Esophagus (tissue), 2 donors: ENCODE measurements around the gene KPNA6. TPM values are rescaled to one million over a fixed set of nuclear protein-coding genes. Genes with fewer than 3 reads are reported as not detected.
"Not testable (repeated sequence)": the region's sequence is repeated elsewhere in the genome, so short reads cannot be mapped to it uniquely, and the experiment has no call there.

Experiments used
- H3K27ac ChIP-seq, 2 donors: one replicate each; pipeline ENCODE4 v1.5.1; 2013; ENCODE audit warnings: low read depth in 2 of 2, mild to moderate bottlenecking in 2 of 2, inconsistent platforms in 1 of 2, low read length in 1 of 2, moderate library complexity in 1 of 2
- H3K27me3 ChIP-seq, 2 donors: one replicate each; pipeline ENCODE4 v1.6.1; 2013; ENCODE audit warnings: low read length in 2 of 2, control low read depth in 1 of 2, mild to moderate bottlenecking in 1 of 2; ENCODE audit not compliant: insufficient read depth in 2 of 2, control insufficient read depth in 1 of 2
- H3K36me3 ChIP-seq, 2 donors: one replicate each; pipeline ENCODE4 v1.6.1; 2013; ENCODE audit warnings: low read length in 1 of 2; ENCODE audit not compliant: control insufficient read depth in 2 of 2, insufficient read depth in 2 of 2
- H3K4me1 ChIP-seq, 2 donors: one replicate each; pipeline ENCODE4 v1.6.1; 2013; ENCODE audit warnings: low read length in 1 of 2; ENCODE audit not compliant: control insufficient read depth in 2 of 2, insufficient read depth in 2 of 2
- H3K4me3 ChIP-seq, 2 donors: one replicate each; pipeline ENCODE4 v1.5.1; 2013; ENCODE audit warnings: low read length in 2 of 2, mild to moderate bottlenecking in 2 of 2, low read depth in 1 of 2, moderate library complexity in 1 of 2
- H3K9me3 ChIP-seq, 2 donors: one replicate each; pipeline ENCODE4 v1.6.1; 2013; ENCODE audit warnings: mild to moderate bottlenecking in 2 of 2, low read depth in 1 of 2, low read length in 1 of 2, moderate library complexity in 1 of 2; ENCODE audit not compliant: control insufficient read depth in 2 of 2, insufficient read depth in 1 of 2
- WGBS, 2 donors: extraction: QIAGEN DNeasy Blood & Tissue Kit; methylation state at CpG; one replicate each; pipeline ENCODE4 v1.1.7; 2013; 5-methylcytosine and 5-hydroxymethylcytosine counted together
- polyA plus RNA-seq, 2 donors: library from polyadenylated mRNA; stranded (reverse); fragments of 200-250 nt; gene quantifications; one replicate each; pipeline ENCODE4 v1.2.3, GENCODE V29; 2013
- donor health status: healthy with polysubstance abuse.
- donor health status: Bipolar disorder and iron deficiency.

KPNA6 gene
- polyA plus RNA-seq, 2 donors = 6.9 to 9.9 TPM

- Histone ChIP-seq H3K4me3 (no peak overlapping the region), H3K4me1 (no peaks in the 10 kb centered on the region), H3K27ac (no peak overlapping the region), H3K36me3 (peaks cover 22 to 27% of the 10 kb centered on the region in 2 donors), H3K9me3 (no peaks in the 10 kb centered on the region), H3K27me3 (no peaks in the 10 kb centered on the region)
- 74 to 80% methylated on average over 3 of the region's 3 CpGs for WGBS, 2 donors
These were observed 51.3 kb downstream of the KPNA6 start for GRCh38 chr1:32159189-32159588.

- Histone ChIP-seq H3K27ac (peak overlapping the region; percentile 47 to 70), H3K9me3 (no peaks in the 10 kb centered on the region), H3K36me3 (peaks cover 17 to 28% of the 10 kb centered on the region in 2 donors), H3K4me1 (no peaks in the 10 kb centered on the region), H3K4me3 (no peak overlapping the region), H3K27me3 (no peaks in the 10 kb centered on the region)
- WGBS, 2 donors = 68 to 81% methylated on average over 2 of the region's 2 CpGs
These were observed 55.5 kb downstream of the KPNA6 start for GRCh38 chr1:32163405-32163804.

- WGBS, 2 donors = 95 to 97% methylated on average over 10 of the region's 10 CpGs
- H3K4me3 ChIP-seq, H3K4me1 ChIP-seq: not testable (repeated sequence)
These were observed 57.8 kb downstream of the KPNA6 start for GRCh38 chr1:32165633-32166032.

GRCh38 chr1:32170991-32171390 lies 63.1 kb downstream of the KPNA6 start:
- Histone ChIP-seq H3K4me3 (no peak overlapping the region), H3K27me3 (no peaks in the 10 kb centered on the region), H3K27ac (no peak overlapping the region), H3K36me3 (peaks cover 14 to 33% of the 10 kb centered on the region in 2 donors), H3K9me3 (no peaks in the 10 kb centered on the region), H3K4me1 (no peaks in the 10 kb centered on the region)
- WGBS, 2 donors = 85 to 86% methylated on average over 4 of the region's 4 CpGs

More at GRCh38 chr1:32165633-32166032, 57.8 kb downstream of the KPNA6 start:
- H3K27me3 ChIP-seq, H3K27ac ChIP-seq, H3K9me3 ChIP-seq: not testable (repeated sequence)
- H3K36me3 ChIP-seq = peaks cover 16 to 26% of the 10 kb centered on the region in 2 donors

- Histone ChIP-seq H3K9me3 (no peaks in the 10 kb centered on the region), H3K4me1 (no peaks in the 10 kb centered on the region), H3K27me3 (no peaks in the 10 kb centered on the region), H3K36me3 (peaks cover 14 to 26% of the 10 kb centered on the region in 2 donors), H3K27ac (no peak overlapping the region), H3K4me3 (no peak overlapping the region)
- WGBS, 2 donors = 94 to 98% methylated on average over 1 of the region's 1 CpG
These were observed 64.9 kb downstream of the KPNA6 start for GRCh38 chr1:32172621-32173245.

GRCh38 chr1:32178380-32179192 lies 70.7 kb downstream of the KPNA6 start:
- peaks cover 0 to 10% of the 10 kb centered on the region in 2 donors for H3K4me1 ChIP-seq
- H3K27me3 ChIP-seq = no peaks in the 10 kb centered on the region
- peak overlapping the region in 1 of 2 donors; percentile 54 for H3K4me3 ChIP-seq
- H3K27ac ChIP-seq = peak overlapping the region; percentile 93 to 99
- 87 to 89% methylated on average over 7 of the region's 7 CpGs for WGBS, 2 donors
- peaks cover 2 to 7% of the 10 kb centered on the region in 2 donors for H3K36me3 ChIP-seq
- H3K9me3 ChIP-seq = no peaks in the 10 kb centered on the region

- WGBS, 2 donors = 11 to 12% methylated on average over 7 of the region's 7 CpGs
These were observed 71.3 kb downstream of the KPNA6 start for GRCh38 chr1:32179193-32179442.

GRCh38 chr1:32179443-32180185 lies 71.8 kb downstream of the KPNA6 start, which contains the start of gene TXLNA:
TSS of gene TXLNA (plus strand) at chr1:32179675. CDS start at chr1:32180346, 671 bp downstream.
- Histone ChIP-seq H3K4me3 (peak within 1 kb of the TSS; percentile 54 to 74), H3K9me3 (no peaks in the 10 kb centered on the region), H3K4me1 (peaks cover 0 to 10% of the 10 kb centered on the region in 2 donors), H3K27ac (peak within 1 kb of the TSS; percentile 93 to 99), H3K27me3 (no peaks in the 10 kb centered on the region), H3K36me3 (peaks cover 4 to 11% of the 10 kb centered on the region in 2 donors)
- WGBS, 2 donors = 0 to 1% methylated on average over 63 to 79 of the region's 79 CpGs

More at GRCh38 chr1:32179193-32179442, 71.3 kb downstream of the KPNA6 start:
- Histone ChIP-seq H3K9me3 (no peaks in the 10 kb centered on the region), H3K27me3 (no peaks in the 10 kb centered on the region), H3K27ac (peak overlapping the region; percentile 93 to 99), H3K36me3 (peaks cover 0 to 7% of the 10 kb centered on the region in 2 donors), H3K4me3 (peak overlapping the region; percentile 54 to 74), H3K4me1 (peaks cover 0 to 10% of the 10 kb centered on the region in 2 donors)

GRCh38 chr1:32180186-32181060 lies 72.6 kb downstream of the KPNA6 start:
- 3 to 4% methylated on average over 36 of the region's 36 CpGs for WGBS, 2 donors

More at GRCh38 chr1:32180186-32181060, 72.6 kb downstream of the KPNA6 start:
- Histone ChIP-seq H3K27me3 (no peaks in the 10 kb centered on the region), H3K27ac (peak overlapping the region; percentile 93 to 99), H3K4me3 (peak overlapping the region; percentile 54 to 74), H3K4me1 (peaks cover 0 to 10% of the 10 kb centered on the region in 2 donors), H3K9me3 (no peaks in the 10 kb centered on the region), H3K36me3 (peaks cover 7 to 12% of the 10 kb centered on the region in 2 donors)
